ENCODE measurements around the gene PARP11.

PARP11 gene

DNA sequence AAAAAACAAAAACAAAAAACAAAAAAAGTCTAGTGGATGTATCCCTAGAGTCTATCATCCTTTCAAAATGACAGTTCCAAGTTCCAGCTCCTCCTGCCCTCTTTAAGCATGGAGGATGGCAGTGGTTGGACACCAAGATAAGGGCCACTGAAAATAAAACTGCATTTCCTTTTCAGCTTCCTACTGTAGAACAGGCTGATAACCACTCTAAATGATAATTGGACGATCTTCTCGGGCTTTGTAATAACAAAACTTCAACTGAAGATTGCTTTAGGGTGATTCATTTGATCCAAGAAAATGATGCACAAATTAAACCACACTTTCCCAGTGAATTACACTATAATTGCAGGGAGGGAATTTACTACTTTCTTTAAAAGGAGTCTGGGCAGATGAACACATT, 78.1 kb downstream of the PARP11 start:
- Histone ChIP-seq H3K36me3 (ENCODE audit: low read length) (no peaks in the 10 kb centered on the region), H3K27ac (ENCODE audit: low read depth, low read length) (no peak overlapping the region), H3K27me3 (ENCODE audit: low read length) (no peaks in the 10 kb centered on the region)

GRCh38 chr12:3792623-3793288, 80.4 kb downstream of the PARP11 start:
- TF ChIP-seq EZH2phosphoT487 (conservative IDR thresholded peaks at IDR 0.05; ENCODE audit: low read length) (no peak), CTCF (IDR thresholded peaks at IDR 0.05; ENCODE audit: insufficient read depth, low read length, poor library complexity, severe bottlenecking) (no peak)
- H4K20me1 ChIP-seq (ENCODE audit: low read depth, low read length), result no peaks in the 10 kb centered on the region
- H3F3A ChIP-seq (ENCODE audit: insufficient read depth), result no peaks in the 10 kb centered on the region
- no peaks in the 10 kb centered on the region for H3K36me3 ChIP-seq (ENCODE audit: low read length)
- no peak overlapping the region for H3K27ac ChIP-seq (ENCODE audit: low read depth, low read length)
- no peaks in the 10 kb centered on the region for H3K27me3 ChIP-seq (ENCODE audit: low read length)
- no peaks in the 10 kb centered on the region for H3K79me2 ChIP-seq (ENCODE audit: insufficient read depth, low read length)
- H3K9me2 ChIP-seq (replicated peaks; ENCODE audit: insufficient read depth, low read length), result no peaks in the 10 kb centered on the region
- no peak overlapping the region for H2AFZ ChIP-seq (ENCODE audit: low read depth, low read length, severe bottlenecking)
- no peaks in the 10 kb centered on the region for H3K9me3 ChIP-seq (ENCODE audit: insufficient read depth, low read length)
- no peak overlapping the region for H3K4me2 ChIP-seq (ENCODE audit: low read depth, low read length, poor library complexity, severe bottlenecking)
- H3K4me3 ChIP-seq (ENCODE audit: insufficient read depth, low read length, poor library complexity, severe bottlenecking), result no peak overlapping the region
- H3K9ac ChIP-seq (ENCODE audit: low read length), result no peak overlapping the region

More for the DNA sequence above, 78.1 kb downstream of the PARP11 start:
- H3F3A ChIP-seq (ENCODE audit: insufficient read depth), result no peaks in the 10 kb centered on the region
- no peak overlapping the region for H3K4me2 ChIP-seq (ENCODE audit: low read depth, low read length, poor library complexity, severe bottlenecking)
- no peak overlapping the region for H3K4me3 ChIP-seq (ENCODE audit: insufficient read depth, low read length, poor library complexity, severe bottlenecking)
- H3K9ac ChIP-seq (ENCODE audit: low read length), result no peak overlapping the region
- no peaks in the 10 kb centered on the region for H4K20me1 ChIP-seq (ENCODE audit: low read depth, low read length)
- no peaks in the 10 kb centered on the region for H3K79me2 ChIP-seq (ENCODE audit: insufficient read depth, low read length)
- TF ChIP-seq EZH2phosphoT487 (conservative IDR thresholded peaks at IDR 0.05; ENCODE audit: low read length) (no peak), CTCF (IDR thresholded peaks at IDR 0.05; ENCODE audit: insufficient read depth, low read length, poor library complexity, severe bottlenecking) (no peak)
- H3K9me2 ChIP-seq (replicated peaks; ENCODE audit: insufficient read depth, low read length), result no peaks in the 10 kb centered on the region
- H3K9me3 ChIP-seq (ENCODE audit: insufficient read depth, low read length), result no peaks in the 10 kb centered on the region
- H2AFZ ChIP-seq (ENCODE audit: low read depth, low read length, severe bottlenecking), result no peak overlapping the region

- Histone ChIP-seq H3K4me3 (ENCODE audit: insufficient read depth, low read length, poor library complexity, severe bottlenecking) (no peak overlapping the region), H3K4me2 (ENCODE audit: low read depth, low read length, poor library complexity, severe bottlenecking) (no peak overlapping the region), H3K27ac (ENCODE audit: low read depth, low read length) (no peak overlapping the region), H3F3A (ENCODE audit: insufficient read depth) (no peaks in the 10 kb centered on the region), H3K9ac (ENCODE audit: low read length) (no peak overlapping the region), H3K9me3 (ENCODE audit: insufficient read depth, low read length) (no peaks in the 10 kb centered on the region), H4K20me1 (ENCODE audit: low read depth, low read length) (no peaks in the 10 kb centered on the region), H3K79me2 (ENCODE audit: insufficient read depth, low read length) (no peaks in the 10 kb centered on the region), H3K36me3 (ENCODE audit: low read length) (no peaks in the 10 kb centered on the region), H3K27me3 (ENCODE audit: low read length) (no peaks in the 10 kb centered on the region), H3K9me2 (replicated peaks; ENCODE audit: insufficient read depth, low read length) (no peaks in the 10 kb centered on the region), H2AFZ (ENCODE audit: low read depth, low read length, severe bottlenecking) (no peak overlapping the region)
- TF ChIP-seq EZH2phosphoT487 (conservative IDR thresholded peaks at IDR 0.05; ENCODE audit: low read length) (no peak), CTCF (IDR thresholded peaks at IDR 0.05; ENCODE audit: insufficient read depth, low read length, poor library complexity, severe bottlenecking) (no peak)
Measured at GRCh38 chr12:3791256-3791874, 81.8 kb downstream of the PARP11 start.
